ENCODE results near the gene CFAP100.

DNA sequence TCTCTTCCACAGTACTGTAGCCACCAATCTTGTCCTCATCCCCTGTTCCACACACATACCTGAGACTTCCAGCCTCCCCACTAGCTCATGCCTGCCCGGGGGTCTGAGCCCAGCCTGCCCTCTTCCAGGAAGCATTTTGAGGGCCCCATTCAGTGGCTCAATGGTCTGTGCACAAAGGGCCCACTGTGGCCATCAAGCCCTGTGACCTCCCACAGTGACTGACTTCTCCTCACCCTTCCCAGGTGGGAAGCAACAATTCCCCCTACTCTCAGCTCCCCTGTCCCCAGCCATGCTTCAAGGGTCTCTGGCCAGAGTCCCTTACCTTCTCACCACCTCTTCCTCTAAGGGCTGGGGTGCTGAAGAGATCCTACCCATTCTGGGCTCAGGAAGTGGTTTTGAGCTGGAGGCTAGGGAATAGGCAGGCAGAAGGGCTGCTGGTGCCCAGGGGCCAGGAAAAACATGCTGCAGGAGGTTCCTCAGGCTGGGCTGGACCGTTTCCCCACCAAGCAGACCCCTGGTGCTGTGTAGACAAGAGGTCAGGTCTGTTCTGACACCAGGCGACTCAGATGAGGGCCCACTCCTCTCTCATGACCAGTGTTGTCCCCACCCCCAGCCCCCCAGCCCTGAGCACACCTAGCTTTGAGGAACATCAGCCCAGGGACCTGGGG lies 34.5 kb upstream of the CFAP100 start:
- no peak for TF ChIP-seq CTCF (IDR thresholded peaks at IDR 0.05)
- no peak for TF ChIP-seq POLR2A (IDR thresholded peaks at IDR 0.05)

All from thyroid gland (tissue), 4 donors.